NCI-H2227 (cell line): ENCODE measurements around the gene PRPS1L1.

Experiments used
- DNase-seq: peaks from one replicate; lab custom pipeline; 2025; ENCODE audit not compliant: unreplicated experiment; lab: John Stamatoyannopoulos, UW

The PRPS1L1 gene

GRCh38 chr7:18016547-18017444, 10.8 kb downstream of the PRPS1L1 start:
- DNase-seq = no peak

GRCh38 chr7:18013936-18014335, 13.7 kb downstream of the PRPS1L1 start:
- DNase-seq = no peak

GRCh38 chr7:18004372-18004771, 23.3 kb downstream of the PRPS1L1 start:
- DNase-seq = no peak

GRCh38 chr7:18003286-18003994, 24.2 kb downstream of the PRPS1L1 start:
- no peak for DNase-seq

- DNase-seq = no peak
Observed at GRCh38 chr7:17998692-17999091, 29.0 kb downstream of the PRPS1L1 start.

GRCh38 chr7:17996442-17997223, 31.0 kb downstream of the PRPS1L1 start:
- DNase-seq = peak; percentile 23

- DNase-seq = no peak
Observed at GRCh38 chr7:17996040-17996439, 31.6 kb downstream of the PRPS1L1 start.

- no peak for DNase-seq
Observed at GRCh38 chr7:17994079-17994850, 33.4 kb downstream of the PRPS1L1 start.

- no peak for DNase-seq
Observed at GRCh38 chr7:17991866-17992648, 35.6 kb downstream of the PRPS1L1 start.

GRCh38 chr7:17990761-17991160, 36.9 kb downstream of the PRPS1L1 start:
- no peak for DNase-seq

GRCh38 chr7:17989546-17989945, 38.1 kb downstream of the PRPS1L1 start:
- DNase-seq = no peak

GRCh38 chr7:17988858-17989257, 38.8 kb downstream of the PRPS1L1 start:
- DNase-seq = no peak

- DNase-seq = no peak
Observed at GRCh38 chr7:17988141-17988540, 39.5 kb downstream of the PRPS1L1 start.

- no peak for DNase-seq
Observed at GRCh38 chr7:17986851-17987250, 40.8 kb downstream of the PRPS1L1 start.

GRCh38 chr7:17985473-17986239, 42.0 kb downstream of the PRPS1L1 start:
- DNase-seq = no peak

- DNase-seq = no peak
Observed at GRCh38 chr7:17984288-17984687, 43.4 kb downstream of the PRPS1L1 start.

GRCh38 chr7:17983221-17984062, 44.2 kb downstream of the PRPS1L1 start:
- no peak for DNase-seq

GRCh38 chr7:17976952-17977351, 50.7 kb downstream of the PRPS1L1 start:
- DNase-seq = no peak
